Left ventricle myocardium inferior (tissue), 1 donor: ENCODE measurements around the gene VAMP2. TPM values are rescaled to one million over a fixed set of nuclear protein-coding genes. Genes with fewer than 3 reads are reported as not detected.

Source experiments
- DNase-seq: peaks from one replicate; pipeline ENCODE4 v3.0.0-alpha.2; 2020
- H3K27ac ChIP-seq: fragments of 200-600 bp; replicated peaks from 2 replicates; pipeline ENCODE4 v1.8.0; 2021
- H3K27me3 ChIP-seq: fragments of 200-600 bp; 2 replicates; pipeline ENCODE4 v1.8.0; 2021; ENCODE audit warnings: low read depth
- H3K36me3 ChIP-seq: fragments of 200-600 bp; 2 replicates; pipeline ENCODE4 v1.8.0; 2021
- H3K4me1 ChIP-seq: fragments of 200-600 bp; 2 replicates; pipeline ENCODE4 v1.8.0; 2021
- H3K4me3 ChIP-seq: fragments of 200-600 bp; 2 replicates; pipeline ENCODE4 v1.8.0; 2021; ENCODE audit warnings: mild to moderate bottlenecking, moderate library complexity
- H3K9me3 ChIP-seq: fragments of 200-600 bp; replicated peaks from 2 replicates; pipeline ENCODE4 v1.8.0; 2021
- CTCF ChIP-seq: fragments of 200-600 bp; IDR thresholded peaks from 2 replicates; pipeline ENCODE4 v1.8.0; 2021; ENCODE audit warnings: antibody characterized with exemption, mild to moderate bottlenecking, borderline replicate concordance
- intact Hi-C: fragments of 100-400 bp; cut with micrococcal nuclease; formaldehyde crosslinking; loops from one replicate; pipeline ENCODE4 v1.11.0; 2022
- total RNA-seq: library from RNA; stranded (reverse); fragmentation: NEBNext Ultra II Directional; extraction: Animal tissue kit (Norgen Biotek cat#: 25700); gene quantifications from one replicate; pipeline ENCODE4 v1.2.1, GENCODE V29; 2021
- donor health status: DM: no; HTN: yes; CAD: no; lungs with severe emphysema.

The VAMP2 gene
- total RNA-seq, 1 donor from 2014 or later: 59.6 TPM

DNA sequence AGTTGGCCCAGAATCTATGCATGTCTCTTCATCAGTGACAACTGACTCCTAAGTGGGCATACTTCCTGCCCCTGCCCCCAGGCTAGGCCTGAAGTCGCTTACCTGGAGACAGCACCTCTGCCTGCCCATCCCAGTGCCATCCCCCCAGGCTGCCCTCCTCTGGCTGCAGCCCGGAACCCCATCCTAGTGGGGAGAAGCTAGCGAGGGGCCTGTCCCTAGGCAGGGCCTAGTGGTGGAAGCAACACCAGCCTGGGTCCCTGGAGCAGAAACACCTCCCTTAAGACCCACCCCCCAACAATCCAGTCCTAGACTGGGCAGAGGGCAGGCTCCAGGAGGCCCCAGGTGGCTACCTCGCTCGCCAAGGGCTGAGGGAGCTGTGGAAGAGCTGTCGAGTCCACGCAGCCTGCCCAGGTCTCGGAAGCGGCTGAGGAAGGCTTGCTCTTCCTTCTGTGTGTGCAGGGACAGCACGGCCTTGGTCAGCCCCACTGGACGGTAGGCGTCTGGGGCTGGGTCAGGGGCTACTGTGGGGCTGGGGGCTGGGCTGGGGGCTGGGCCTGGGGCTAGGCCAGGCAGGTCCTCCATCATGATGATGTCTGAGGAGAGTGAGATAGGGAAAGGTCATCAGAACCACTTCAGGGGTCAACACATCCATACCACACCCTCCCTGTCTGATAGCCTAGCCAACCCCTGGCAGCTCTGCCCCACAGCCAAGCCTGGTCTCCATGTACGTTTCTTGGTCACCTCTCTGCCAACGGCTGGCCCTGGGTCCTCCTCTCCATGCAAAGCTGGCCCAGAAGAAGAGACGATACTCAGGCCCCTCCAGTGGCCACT lies 18.1 kb downstream of the VAMP2 start:
- intact Hi-C loops: no loop called here
- Histone ChIP-seq H3K27ac (peak overlapping the region; percentile 99), H3K4me1 (peaks cover 94% of the 10 kb centered on the region)

DNA sequence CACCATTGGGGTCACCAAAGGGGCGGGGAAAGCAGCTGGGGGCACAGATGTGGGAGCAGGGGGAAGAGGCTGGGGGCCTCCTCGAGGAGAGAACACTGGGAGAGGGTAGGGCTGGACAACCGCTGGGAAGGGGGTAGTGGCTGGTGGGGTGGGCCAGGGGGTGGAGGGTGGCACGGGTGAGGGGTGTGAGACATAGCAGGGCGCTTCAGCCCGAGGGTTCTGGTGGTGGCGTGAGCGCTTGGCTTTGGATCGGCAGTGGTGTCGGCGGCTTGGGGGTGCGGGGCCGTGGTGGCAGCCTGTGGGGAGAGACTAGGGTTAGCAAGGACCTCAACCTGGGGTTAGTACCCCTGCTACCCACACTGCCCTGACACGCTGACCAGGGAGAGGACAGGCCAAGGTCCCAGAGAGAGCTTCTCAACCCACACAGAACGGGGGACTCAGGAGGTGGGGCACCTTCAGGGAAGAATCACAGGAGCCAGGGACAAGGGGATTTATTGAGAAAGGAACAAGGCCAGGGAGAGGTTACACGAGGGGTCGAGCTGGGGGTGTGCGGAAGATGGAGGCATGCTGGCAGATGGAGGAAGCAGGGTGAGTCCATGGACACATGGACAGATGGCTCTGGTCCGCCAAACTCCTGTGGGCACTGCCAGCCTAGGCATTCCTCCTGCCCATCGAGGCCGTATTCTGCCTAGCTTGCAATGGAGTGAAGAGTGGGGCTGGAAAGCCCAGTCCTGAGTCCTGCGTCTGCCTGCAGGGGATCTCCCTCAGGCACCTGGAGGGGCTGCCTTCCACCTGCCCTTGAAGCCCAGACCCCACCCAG lies 19.0 kb downstream of the VAMP2 start:
- intact Hi-C loops: no loop called here
- Histone ChIP-seq H3K4me1 (peaks cover 93% of the 10 kb centered on the region), H3K36me3 (peaks cover 97% of the 10 kb centered on the region), H3K27ac (peak overlapping the region; percentile 52), H3K27me3 (no peaks in the 10 kb centered on the region), H3K4me3 (no peak overlapping the region), H3K9me3 (no peaks in the 10 kb centered on the region)
- no peak for TF ChIP-seq CTCF
- no peak for DNase-seq

More for the DNA sequence above, 18.1 kb downstream of the VAMP2 start:
- no peak for TF ChIP-seq CTCF
- peaks cover 100% of the 10 kb centered on the region for H3K36me3 ChIP-seq
- DNase-seq: no peak
- no peak overlapping the region for H3K4me3 ChIP-seq
- H3K27me3 ChIP-seq: no peaks in the 10 kb centered on the region
- no peaks in the 10 kb centered on the region for H3K9me3 ChIP-seq

GRCh38 chr17:8142887-8143580 lies 19.7 kb downstream of the VAMP2 start:
- intact Hi-C loops: no loop called here
- TF ChIP-seq CTCF: no peak
- H3K36me3 ChIP-seq: peaks cover 90% of the 10 kb centered on the region
- no peak overlapping the region for H3K4me3 ChIP-seq
- H3K27ac ChIP-seq: peak overlapping the region; percentile 52
- peaks cover 91% of the 10 kb centered on the region for H3K4me1 ChIP-seq
- H3K27me3 ChIP-seq: no peaks in the 10 kb centered on the region
- no peak for DNase-seq
- H3K9me3 ChIP-seq: no peaks in the 10 kb centered on the region

DNA sequence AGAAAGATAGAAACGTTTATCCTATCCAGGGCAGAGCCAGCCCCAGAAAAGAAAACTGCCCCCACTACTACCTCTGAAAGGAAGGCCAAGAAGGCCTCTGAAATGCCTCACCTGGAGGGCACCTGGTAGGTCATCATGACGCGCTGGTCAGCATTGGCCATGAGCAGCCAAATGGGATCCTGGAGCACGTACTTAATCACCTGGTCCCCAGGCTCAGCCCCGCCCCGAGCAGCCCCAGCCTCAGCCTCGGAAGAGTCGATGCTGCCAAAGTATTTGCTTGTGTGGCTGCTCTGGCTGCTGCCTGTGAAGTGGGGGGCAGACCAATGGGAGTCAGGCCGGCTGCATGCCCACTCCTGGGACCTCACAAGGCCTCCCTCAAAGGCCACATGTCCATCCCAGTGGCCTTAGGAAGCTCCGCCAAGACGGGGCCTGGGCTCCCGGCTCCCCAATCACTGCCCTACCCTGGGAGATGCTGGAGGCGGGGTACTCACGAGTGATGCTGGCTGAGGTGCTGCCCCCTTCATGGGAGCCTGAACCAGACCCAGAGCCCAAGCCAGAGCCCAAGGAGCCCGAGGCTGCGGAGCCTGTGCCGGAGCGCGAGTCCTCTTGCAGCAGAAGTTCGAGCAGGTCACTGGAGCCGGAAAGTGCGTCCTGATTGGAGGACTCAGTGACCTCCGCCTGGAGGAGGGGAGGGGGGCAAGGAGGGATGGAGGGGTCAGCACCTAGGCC lies 20.4 kb downstream of the VAMP2 start:
- peak overlapping the region; percentile 89 for H3K27ac ChIP-seq
- H3K36me3 ChIP-seq: peaks cover 82% of the 10 kb centered on the region
- intact Hi-C loops: no loop called here
- H3K4me1 ChIP-seq: peaks cover 89% of the 10 kb centered on the region
- no peak for DNase-seq
- H3K4me3 ChIP-seq: no peak overlapping the region
- TF ChIP-seq CTCF: no peak
- no peaks in the 10 kb centered on the region for H3K9me3 ChIP-seq
- no peaks in the 10 kb centered on the region for H3K27me3 ChIP-seq

DNA sequence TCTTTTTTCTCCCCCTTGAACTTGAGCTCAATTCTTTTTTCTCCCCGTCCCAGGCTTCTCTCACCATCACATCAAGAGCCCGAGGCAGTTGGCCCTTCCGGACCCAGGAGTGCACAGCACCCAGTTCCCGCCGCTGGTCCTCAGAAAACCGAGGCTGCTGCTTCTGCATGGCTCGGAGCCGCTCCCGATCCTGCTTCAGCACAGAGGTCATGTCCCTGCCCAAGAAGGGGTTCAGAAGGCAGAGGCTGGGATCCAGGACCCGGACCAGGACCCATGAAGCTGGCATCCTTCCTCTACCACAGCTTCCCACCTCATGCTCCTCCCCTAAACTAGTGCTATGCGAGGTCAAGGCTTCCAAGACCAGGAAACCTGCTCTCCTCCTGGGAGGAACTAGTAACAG lies 21.0 kb downstream of the VAMP2 start:
- H3K4me3 ChIP-seq: no peak overlapping the region
- no peaks in the 10 kb centered on the region for H3K9me3 ChIP-seq
- peak overlapping the region; percentile 89 for H3K27ac ChIP-seq
- intact Hi-C loops: no loop called here
- no peak for DNase-seq
- TF ChIP-seq CTCF: no peak
- H3K36me3 ChIP-seq: peaks cover 77% of the 10 kb centered on the region
- H3K27me3 ChIP-seq: no peaks in the 10 kb centered on the region
- peaks cover 83% of the 10 kb centered on the region for H3K4me1 ChIP-seq
